Suppressor macrophage treated with lipopolysaccharide for 4 hours (primary cell): ENCODE measurements around the gene NRXN3.

Source experiments
- DNase-seq: peaks from one replicate; pipeline ENCODE4 v3.0.0-alpha.2; 2020

The NRXN3 gene

GRCh38 chr14:79575032-79575431 lies 1404.9 kb downstream of the NRXN3 start:
- DNase-seq, result no peak

- no peak for DNase-seq
Measured at GRCh38 chr14:79576424-79576823, 1406.3 kb downstream of the NRXN3 start.

GRCh38 chr14:79578470-79578869 lies 1408.3 kb downstream of the NRXN3 start:
- no peak for DNase-seq

- DNase-seq, result no peak
Measured at GRCh38 chr14:79580414-79580813, 1410.2 kb downstream of the NRXN3 start.

GRCh38 chr14:79580906-79581305 lies 1410.7 kb downstream of the NRXN3 start:
- no peak for DNase-seq

- no peak for DNase-seq
Measured at GRCh38 chr14:79581912-79582576, 1411.9 kb downstream of the NRXN3 start.

- DNase-seq, result no peak
Measured at GRCh38 chr14:79583738-79584408, 1413.7 kb downstream of the NRXN3 start.

- DNase-seq, result no peak
Measured at GRCh38 chr14:79584679-79585078, 1414.5 kb downstream of the NRXN3 start.

- no peak for DNase-seq
Measured at GRCh38 chr14:79585845-79586244, 1415.7 kb downstream of the NRXN3 start.

- DNase-seq, result no peak
Measured at GRCh38 chr14:79586416-79586815, 1416.2 kb downstream of the NRXN3 start.

- no peak for DNase-seq
Measured at GRCh38 chr14:79586989-79587598, 1416.9 kb downstream of the NRXN3 start.

GRCh38 chr14:79587875-79588274 lies 1417.7 kb downstream of the NRXN3 start:
- DNase-seq, result no peak

- DNase-seq, result no peak
Measured at GRCh38 chr14:79588398-79588797, 1418.2 kb downstream of the NRXN3 start.

GRCh38 chr14:79596551-79596950 lies 1426.4 kb downstream of the NRXN3 start:
- no peak for DNase-seq

- DNase-seq, result no peak
Measured at GRCh38 chr14:79597566-79597965, 1427.4 kb downstream of the NRXN3 start.

- DNase-seq, result no peak
Measured at GRCh38 chr14:79598339-79598738, 1428.2 kb downstream of the NRXN3 start.

- no peak for DNase-seq
Measured at GRCh38 chr14:79599239-79599638, 1429.1 kb downstream of the NRXN3 start.

GRCh38 chr14:79600406-79600805 lies 1430.2 kb downstream of the NRXN3 start:
- DNase-seq, result no peak

GRCh38 chr14:79601579-79601978 lies 1431.4 kb downstream of the NRXN3 start:
- no peak for DNase-seq

GRCh38 chr14:79602045-79602444 lies 1431.9 kb downstream of the NRXN3 start:
- no peak for DNase-seq

GRCh38 chr14:79602742-79603141 lies 1432.6 kb downstream of the NRXN3 start:
- no peak for DNase-seq

- no peak for DNase-seq
Measured at GRCh38 chr14:79605849-79606248, 1435.7 kb downstream of the NRXN3 start.

GRCh38 chr14:79608446-79608845 lies 1438.3 kb downstream of the NRXN3 start:
- no peak for DNase-seq

GRCh38 chr14:79613625-79614024 lies 1443.5 kb downstream of the NRXN3 start:
- no peak for DNase-seq
